Aorta (tissue), 5 donors: Measurements from ENCODE around the gene PTGER4. TPM values are rescaled to one million over a fixed set of nuclear protein-coding genes. Genes with fewer than 3 reads are reported as not detected.

Source experiments
- ATAC-seq: fragments of 200-7000 bp; cut with Tn5 transposase; one replicate; pipeline ENCODE4 v1.9.1; 2022; ENCODE audit warnings: moderate library complexity; ENCODE audit not compliant: low FRiP score
- DNase-seq, 2 donors: peaks; one replicate each; pipeline ENCODE4 v3.0.0-alpha.2; 2020
- H3K27ac ChIP-seq, 2 donors: one replicate each; pipeline ENCODE4 v1.5.1; 2013; ENCODE audit warnings: low read length in 2 of 2, mild to moderate bottlenecking in 2 of 2, moderate library complexity in 2 of 2, control low read depth in 1 of 2, inconsistent platforms in 1 of 2, low read depth in 1 of 2
- H3K27me3 ChIP-seq, 2 donors: one replicate each; pipeline ENCODE4 v1.6.1; 2013; ENCODE audit warnings: control low read depth in 1 of 2, low read length in 1 of 2, mild to moderate bottlenecking in 1 of 2, moderate library complexity in 1 of 2; ENCODE audit not compliant: insufficient read depth in 2 of 2, control insufficient read depth in 1 of 2
- H3K36me3 ChIP-seq, 2 donors: one replicate each; pipeline ENCODE4 v1.6.1; 2013; ENCODE audit warnings: control low read depth in 1 of 2, low read length in 1 of 2, mild to moderate bottlenecking in 1 of 2; ENCODE audit not compliant: insufficient read depth in 2 of 2, control insufficient read depth in 1 of 2
- H3K4me1 ChIP-seq, 2 donors: one replicate each; pipeline ENCODE4 v1.6.1; 2013; ENCODE audit warnings: low read length in 2 of 2, control low read depth in 1 of 2, mild to moderate bottlenecking in 1 of 2, moderate library complexity in 1 of 2; ENCODE audit not compliant: insufficient read depth in 2 of 2, control insufficient read depth in 1 of 2
- H3K4me3 ChIP-seq, 2 donors: one replicate each; pipeline ENCODE4 v1.5.1; 2013; ENCODE audit warnings: low read length in 2 of 2, control low read depth in 1 of 2, mild to moderate bottlenecking in 1 of 2
- H3K9me3 ChIP-seq: one replicate; pipeline ENCODE4 v1.6.1; 2013; ENCODE audit warnings: mild to moderate bottlenecking, low read length; ENCODE audit not compliant: control insufficient read depth
- WGBS, 2 donors: extraction: QIAGEN DNeasy Blood & Tissue Kit; methylation state at CpG; one replicate each; pipeline ENCODE4 v1.1.7; 2013; 5-methylcytosine and 5-hydroxymethylcytosine counted together
- intact Hi-C, 2 donors: fragments of 100-400 bp; cut with DNase I; formaldehyde crosslinking; loops; one replicate each; pipeline versions ENCODE4 v1.14.2 to v1.15.0; 2022
- polyA plus RNA-seq, 2 donors: library from polyadenylated mRNA; stranded (reverse); fragments of 200-250 nt; gene quantifications; one replicate each; pipeline ENCODE4 v1.2.3, GENCODE V29; 2013
- total RNA-seq, 2 donors: library from RNA; stranded (reverse); fragmentation: NEBNext Ultra II Directional; extraction: Animal tissue kit (Norgen Biotek cat#: 25700); gene quantifications; one replicate each; pipeline ENCODE4 v1.2.1, GENCODE V29; 2021
- donor health status: healthy with polysubstance abuse.
- donor health status: Bipolar disorder and iron deficiency.
- donor health status: DM: no; HTN: no; CAD: no.
- donor health status: DM: no; HTN: no; CAD: no.
- donor health status: DM: yes; HTN: yes; CAD: no.

PTGER4 gene
- total and polyA plus RNA-seq, 4 donors = 5.2 to 18.2 (median 8.7) TPM

DNA sequence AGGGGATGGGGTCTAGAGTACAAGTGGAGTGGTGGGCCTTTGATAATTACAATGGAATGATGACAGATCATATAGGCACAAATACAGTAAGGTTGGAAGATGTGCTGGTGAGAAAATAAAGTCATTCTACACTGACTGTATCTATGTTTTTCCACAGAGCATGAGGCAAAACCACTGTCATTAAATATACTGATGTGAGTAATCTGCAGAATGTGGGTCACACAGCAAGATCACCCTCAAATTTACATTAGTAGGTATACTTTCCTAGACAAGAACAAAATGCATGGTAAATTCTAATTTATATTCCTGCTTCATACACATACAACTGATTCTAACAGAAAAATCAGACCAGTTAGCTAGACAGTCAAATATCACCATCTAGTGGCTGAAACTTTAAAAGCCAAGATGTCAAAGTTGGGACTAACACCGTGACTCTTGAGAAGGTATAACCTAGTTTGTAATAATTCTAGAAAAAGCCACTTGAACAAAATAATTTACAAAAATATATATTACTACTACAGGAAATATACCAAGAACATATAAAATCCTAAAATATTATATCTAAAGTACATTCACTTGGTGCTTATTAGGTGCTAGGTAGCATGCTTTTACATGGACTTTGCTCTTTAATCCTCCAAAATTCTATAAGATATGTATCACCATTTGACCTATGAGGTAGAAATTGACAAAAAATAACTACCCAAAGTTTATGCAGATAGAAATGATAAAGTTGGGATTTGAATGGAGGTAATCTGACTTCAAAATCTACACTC, 56.6 kb downstream of the PTGER4 start:
- no peak overlapping the region for H3K27ac ChIP-seq
- no peaks in the 10 kb centered on the region for H3K36me3 ChIP-seq
- peaks cover 1% of the 10 kb centered on the region for H3K9me3 ChIP-seq
- no peaks in the 10 kb centered on the region for H3K27me3 ChIP-seq
- H3K4me3 ChIP-seq = no peak overlapping the region
- peaks cover 0 to 2% of the 10 kb centered on the region in 2 donors for H3K4me1 ChIP-seq
- 2 to 6% methylated on average over 1 of the region's 1 CpG for WGBS, 2 donors
- DNase-seq (no peak), ATAC-seq (peak; percentile 74)
- intact Hi-C loops = loop anchor here in 1 of 2 donors (10.0 kb wide), 1 partner anchor 1151 kb away; no protein-coding TSS in a partner anchor

DNA sequence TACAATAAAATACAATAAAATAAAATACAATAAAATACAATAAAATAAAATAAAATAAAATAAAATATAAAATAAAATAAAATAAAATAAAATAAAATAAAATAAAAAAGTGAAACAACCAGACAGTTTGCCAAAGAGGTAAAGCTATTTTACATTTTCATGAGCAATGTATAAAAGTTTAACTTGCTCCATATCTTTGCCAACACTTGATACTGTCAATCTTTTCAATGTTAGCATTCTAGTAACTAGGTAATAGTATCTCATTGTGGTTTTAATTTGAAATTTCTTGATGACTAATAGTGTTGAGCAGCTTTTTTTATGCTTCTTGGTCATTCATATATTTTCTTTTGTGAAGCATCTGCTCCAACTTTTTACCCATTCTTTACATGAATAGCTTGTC, 58.8 kb downstream of the PTGER4 start:
- Histone ChIP-seq H3K4me3 (no peak overlapping the region), H3K27ac (no peak overlapping the region), H3K36me3 (no peaks in the 10 kb centered on the region), H3K9me3 (peaks cover 1% of the 10 kb centered on the region), H3K27me3 (no peaks in the 10 kb centered on the region), H3K4me1 (peaks cover 0 to 2% of the 10 kb centered on the region in 2 donors)
- no peak for DNase-seq
- intact Hi-C loops = loop anchor here in 1 of 2 donors (10.0 kb wide), 1 partner anchor 1154 kb away; no protein-coding TSS in a partner anchor
- ATAC-seq = no peak

Other genes starting within 250 kb of the PTGER4 start
- gene TTC33, start 76.0 kb downstream of the PTGER4 start, total RNA-seq = 10 to 100 TPM; 18.7 to 19.4 TPM
- gene TTC33, start 76.0 kb downstream of the PTGER4 start, polyA plus RNA-seq = 10 to 100 TPM; 11.9 to 13.0 TPM
- gene PRKAA1, start 118.5 kb downstream of the PTGER4 start, total RNA-seq = 100 to 1,000 TPM; 103 to 104 TPM
- gene PRKAA1, start 118.5 kb downstream of the PTGER4 start, polyA plus RNA-seq = 10 to 100 TPM; 20.5 to 49.8 TPM
- 100 to 1,000 TPM; 772 to 916 TPM for gene RPL37, start 155.3 kb downstream of the PTGER4 start, total RNA-seq
- gene RPL37, start 155.3 kb downstream of the PTGER4 start, polyA plus RNA-seq = 1,000 to 10,000 TPM; 1,304 to 1,463 TPM
- 10 to 100 TPM; 10.4 to 19.8 TPM for gene CARD6, start 161.5 kb downstream of the PTGER4 start, total RNA-seq
- gene CARD6, start 161.5 kb downstream of the PTGER4 start, polyA plus RNA-seq = 1 to 10 TPM; 4.6 to 4.8 TPM
- 100 to 1,000 TPM; 327 to 412 TPM for gene C7, start 229.6 kb downstream of the PTGER4 start, total RNA-seq
- 10 to 100 TPM; 16.0 to 27.2 TPM for gene C7, start 229.6 kb downstream of the PTGER4 start, polyA plus RNA-seq